Measurements from ENCODE around the gene ABI2. TPM values are rescaled to one million over a fixed set of nuclear protein-coding genes. Genes with fewer than 3 reads are reported as not detected.
"Not testable (repeated sequence)": the region's sequence is repeated elsewhere in the genome, so short reads cannot be mapped to it uniquely, and the experiment has no call there.

ABI2 gene
- total RNA-seq, 1 donor from 2014 or later = 28.8 TPM

DNA sequence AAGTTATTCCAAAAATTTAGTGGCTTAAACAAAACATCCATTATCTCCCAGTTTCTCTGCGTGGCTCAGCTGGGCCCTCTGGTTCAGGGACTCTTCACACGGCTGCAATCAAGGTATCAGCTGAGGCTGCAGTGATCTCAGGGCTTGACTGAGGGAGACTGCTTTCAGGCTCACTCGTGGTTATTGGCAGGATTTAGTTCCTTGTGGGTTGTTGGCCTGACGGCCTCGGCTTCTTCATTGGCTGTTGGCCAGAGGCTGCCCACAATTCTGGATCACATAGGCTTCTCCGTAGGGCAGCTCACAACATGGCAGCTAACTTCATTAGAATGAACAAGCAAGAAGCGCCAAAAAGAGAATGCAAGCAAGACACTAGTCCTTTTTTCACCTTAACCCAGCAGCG lies 90.1 kb downstream of the ABI2 start:
- Histone ChIP-seq H3K4me3 (ENCODE audit: low read depth, low read length) (no peak overlapping the region), H3K36me3 (ENCODE audit: control insufficient read depth, insufficient read depth, low read length) (no peaks in the 10 kb centered on the region), H3K27me3 (ENCODE audit: control insufficient read depth, insufficient read depth, low read length) (no peaks in the 10 kb centered on the region)
- DNase-seq (ENCODE audit: low read depth) = no peak
- TF ChIP-seq, protein P1, sequence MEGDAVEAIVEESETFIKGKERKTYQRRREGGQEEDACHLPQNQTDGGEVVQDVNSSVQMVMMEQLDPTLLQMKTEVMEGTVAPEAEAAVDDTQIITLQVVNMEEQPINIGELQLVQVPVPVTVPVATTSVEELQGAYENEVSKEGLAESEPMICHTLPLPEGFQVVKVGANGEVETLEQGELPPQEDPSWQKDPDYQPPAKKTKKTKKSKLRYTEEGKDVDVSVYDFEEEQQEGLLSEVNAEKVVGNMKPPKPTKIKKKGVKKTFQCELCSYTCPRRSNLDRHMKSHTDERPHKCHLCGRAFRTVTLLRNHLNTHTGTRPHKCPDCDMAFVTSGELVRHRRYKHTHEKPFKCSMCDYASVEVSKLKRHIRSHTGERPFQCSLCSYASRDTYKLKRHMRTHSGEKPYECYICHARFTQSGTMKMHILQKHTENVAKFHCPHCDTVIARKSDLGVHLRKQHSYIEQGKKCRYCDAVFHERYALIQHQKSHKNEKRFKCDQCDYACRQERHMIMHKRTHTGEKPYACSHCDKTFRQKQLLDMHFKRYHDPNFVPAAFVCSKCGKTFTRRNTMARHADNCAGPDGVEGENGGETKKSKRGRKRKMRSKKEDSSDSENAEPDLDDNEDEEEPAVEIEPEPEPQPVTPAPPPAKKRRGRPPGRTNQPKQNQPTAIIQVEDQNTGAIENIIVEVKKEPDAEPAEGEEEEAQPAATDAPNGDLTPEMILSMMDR (IDR thresholded peaks at IDR 0.05; ENCODE audit: insufficient read depth, low read length, poor library complexity, severe bottlenecking) = no peak

DNA sequence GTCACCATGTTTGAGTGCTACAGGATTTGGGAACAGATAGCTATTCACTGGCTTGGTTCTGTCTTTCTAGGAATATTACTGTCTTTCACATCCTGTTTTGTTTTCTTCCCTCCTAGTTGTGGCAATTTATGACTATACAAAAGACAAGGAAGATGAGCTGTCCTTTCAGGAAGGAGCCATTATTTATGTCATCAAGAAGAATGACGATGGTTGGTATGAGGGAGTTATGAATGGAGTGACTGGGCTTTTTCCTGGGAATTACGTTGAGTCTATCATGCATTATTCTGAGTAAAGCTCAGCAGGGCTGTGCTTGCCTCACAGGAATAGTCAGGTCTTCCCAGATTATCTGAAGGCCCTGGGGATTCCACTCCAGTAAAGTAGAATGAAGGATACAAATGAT lies 98.9 kb downstream of the ABI2 start:
- TF ChIP-seq, protein P1 (IDR thresholded peaks at IDR 0.05; ENCODE audit: insufficient read depth, low read length, poor library complexity, severe bottlenecking) = no peak
- no peak overlapping the region for H3K4me3 ChIP-seq (ENCODE audit: low read depth, low read length)
- no peak for DNase-seq (ENCODE audit: low read depth)
- H3K27me3 ChIP-seq (ENCODE audit: control insufficient read depth, insufficient read depth, low read length) = no peaks in the 10 kb centered on the region
- no peaks in the 10 kb centered on the region for H3K36me3 ChIP-seq (ENCODE audit: control insufficient read depth, insufficient read depth, low read length)

DNA sequence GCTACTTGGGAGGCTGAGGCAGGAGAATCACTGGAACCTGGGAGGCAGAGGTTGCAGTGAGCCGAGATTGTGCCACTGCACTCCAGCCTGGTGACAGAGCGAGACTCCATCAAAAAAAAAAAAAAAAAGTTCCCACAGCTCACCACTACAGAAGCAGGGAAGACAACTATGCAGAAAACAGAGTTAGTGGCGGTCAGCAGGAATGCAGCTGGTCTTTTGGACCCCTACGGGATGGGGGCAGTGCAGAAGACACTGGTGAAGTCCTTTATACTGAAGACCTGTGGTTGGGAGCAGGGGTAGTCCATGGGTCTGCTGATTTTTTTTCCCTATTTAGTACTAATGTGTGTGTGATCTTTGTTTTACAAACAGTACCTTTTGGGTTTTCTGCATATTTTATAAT lies 101.4 kb downstream of the ABI2 start:
- H3K36me3 ChIP-seq (ENCODE audit: control insufficient read depth, insufficient read depth, low read length); H3K4me3 ChIP-seq (ENCODE audit: low read depth, low read length); DNase-seq (ENCODE audit: low read depth); H3K27me3 ChIP-seq (ENCODE audit: control insufficient read depth, insufficient read depth, low read length): not testable (repeated sequence)

DNA sequence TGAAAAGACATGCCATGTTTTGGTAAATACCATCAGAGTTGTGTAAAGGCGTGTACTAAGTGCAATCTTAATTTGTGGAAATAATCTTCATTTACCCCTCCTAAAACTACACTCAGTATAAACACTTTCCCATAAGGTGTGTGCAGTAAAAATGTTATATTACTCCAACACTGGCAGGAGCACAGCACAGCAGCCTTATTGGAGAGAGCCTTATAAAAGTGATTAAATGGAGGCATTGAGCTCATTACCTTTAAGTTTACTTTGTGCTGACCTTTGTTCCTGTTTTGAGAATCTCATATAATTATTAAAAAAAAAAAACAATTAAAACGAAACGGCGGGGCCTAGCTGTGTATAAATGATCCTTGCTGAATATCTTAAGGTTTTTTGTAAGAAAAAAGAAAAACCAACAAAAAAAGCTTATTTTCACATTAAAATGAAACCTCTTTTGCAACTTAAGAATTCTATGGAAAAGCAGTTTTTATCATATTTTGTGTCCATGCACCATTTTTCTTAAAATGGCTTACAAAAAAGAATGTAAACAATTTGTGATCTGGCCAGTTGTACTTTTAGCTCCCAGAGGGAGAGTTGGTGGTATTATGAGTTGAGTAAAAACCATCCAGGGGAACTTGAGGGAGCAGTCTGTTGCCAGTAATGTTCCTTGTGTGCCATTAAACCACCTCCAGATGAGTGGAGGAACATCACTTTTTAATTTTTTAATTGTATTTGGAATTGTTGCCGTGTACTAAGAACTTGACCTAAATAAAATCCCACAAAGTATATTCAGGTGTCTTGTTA lies 103.4 kb downstream of the ABI2 start:
- H3K27me3 ChIP-seq (ENCODE audit: control insufficient read depth, insufficient read depth, low read length) = no peaks in the 10 kb centered on the region
- no peak overlapping the region for H3K4me3 ChIP-seq (ENCODE audit: low read depth, low read length)
- DNase-seq (ENCODE audit: low read depth) = no peak
- no peaks in the 10 kb centered on the region for H3K36me3 ChIP-seq (ENCODE audit: control insufficient read depth, insufficient read depth, low read length)
- TF ChIP-seq, protein P1 (IDR thresholded peaks at IDR 0.05; ENCODE audit: insufficient read depth, low read length, poor library complexity, severe bottlenecking) = no peak

DNA sequence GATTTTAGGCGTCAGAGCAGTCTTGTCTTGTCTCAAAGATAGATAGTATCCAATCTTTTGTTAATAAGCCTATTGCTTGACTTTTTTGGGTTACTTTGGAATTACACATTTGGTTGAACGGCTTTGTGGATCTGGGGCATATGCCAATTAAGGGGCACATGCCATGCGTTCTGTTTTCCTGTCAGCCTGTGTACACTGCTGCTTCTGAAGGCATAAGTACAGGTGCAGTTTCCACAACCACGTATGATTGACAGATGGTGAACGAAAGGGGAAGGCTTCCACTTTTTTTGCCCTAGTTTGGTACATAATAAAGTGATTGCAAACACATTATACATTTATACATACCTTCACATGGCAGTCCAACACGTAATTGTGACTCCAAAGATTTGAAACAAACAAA lies 104.6 kb downstream of the ABI2 start:
- H3K36me3 ChIP-seq (ENCODE audit: control insufficient read depth, insufficient read depth, low read length) = no peaks in the 10 kb centered on the region
- TF ChIP-seq, protein P1 (IDR thresholded peaks at IDR 0.05; ENCODE audit: insufficient read depth, low read length, poor library complexity, severe bottlenecking) = no peak
- H3K27me3 ChIP-seq (ENCODE audit: control insufficient read depth, insufficient read depth, low read length) = no peaks in the 10 kb centered on the region
- no peak overlapping the region for H3K4me3 ChIP-seq (ENCODE audit: low read depth, low read length)
- DNase-seq (ENCODE audit: low read depth) = no peak

DNA sequence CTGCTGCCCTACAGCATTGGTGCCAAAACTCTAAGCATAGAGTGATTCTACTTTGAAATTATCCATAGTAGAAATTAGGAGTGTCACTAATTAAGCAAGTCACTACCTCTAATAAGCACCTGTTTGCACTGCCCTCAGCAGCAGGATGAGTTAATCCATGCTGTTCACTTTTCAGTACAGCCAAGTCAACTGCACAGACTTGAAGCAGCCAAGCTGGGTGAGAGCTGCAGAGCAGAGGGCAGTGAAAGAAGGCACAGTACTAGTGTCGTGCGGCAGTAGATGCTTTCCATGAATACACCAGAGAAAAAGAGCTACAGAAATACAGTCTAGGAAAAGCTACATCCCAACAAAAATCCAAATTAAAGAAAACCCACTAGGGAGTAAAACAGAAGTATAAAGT lies 108.3 kb downstream of the ABI2 start:
- TF ChIP-seq, protein P1 (IDR thresholded peaks at IDR 0.05; ENCODE audit: insufficient read depth, low read length, poor library complexity, severe bottlenecking) = no peak
- Histone ChIP-seq H3K36me3 (ENCODE audit: control insufficient read depth, insufficient read depth, low read length) (peaks cover 2% of the 10 kb centered on the region), H3K27me3 (ENCODE audit: control insufficient read depth, insufficient read depth, low read length) (no peaks in the 10 kb centered on the region), H3K4me3 (ENCODE audit: low read depth, low read length) (no peak overlapping the region)
- no peak for DNase-seq (ENCODE audit: low read depth)
